8988T (cell line): ENCODE measurements around the gene THSD7A.

Experiments used
- DNase-seq: peaks from one replicate; pipeline ENCODE4 v3.0.0; 2011

THSD7A gene, protein sequence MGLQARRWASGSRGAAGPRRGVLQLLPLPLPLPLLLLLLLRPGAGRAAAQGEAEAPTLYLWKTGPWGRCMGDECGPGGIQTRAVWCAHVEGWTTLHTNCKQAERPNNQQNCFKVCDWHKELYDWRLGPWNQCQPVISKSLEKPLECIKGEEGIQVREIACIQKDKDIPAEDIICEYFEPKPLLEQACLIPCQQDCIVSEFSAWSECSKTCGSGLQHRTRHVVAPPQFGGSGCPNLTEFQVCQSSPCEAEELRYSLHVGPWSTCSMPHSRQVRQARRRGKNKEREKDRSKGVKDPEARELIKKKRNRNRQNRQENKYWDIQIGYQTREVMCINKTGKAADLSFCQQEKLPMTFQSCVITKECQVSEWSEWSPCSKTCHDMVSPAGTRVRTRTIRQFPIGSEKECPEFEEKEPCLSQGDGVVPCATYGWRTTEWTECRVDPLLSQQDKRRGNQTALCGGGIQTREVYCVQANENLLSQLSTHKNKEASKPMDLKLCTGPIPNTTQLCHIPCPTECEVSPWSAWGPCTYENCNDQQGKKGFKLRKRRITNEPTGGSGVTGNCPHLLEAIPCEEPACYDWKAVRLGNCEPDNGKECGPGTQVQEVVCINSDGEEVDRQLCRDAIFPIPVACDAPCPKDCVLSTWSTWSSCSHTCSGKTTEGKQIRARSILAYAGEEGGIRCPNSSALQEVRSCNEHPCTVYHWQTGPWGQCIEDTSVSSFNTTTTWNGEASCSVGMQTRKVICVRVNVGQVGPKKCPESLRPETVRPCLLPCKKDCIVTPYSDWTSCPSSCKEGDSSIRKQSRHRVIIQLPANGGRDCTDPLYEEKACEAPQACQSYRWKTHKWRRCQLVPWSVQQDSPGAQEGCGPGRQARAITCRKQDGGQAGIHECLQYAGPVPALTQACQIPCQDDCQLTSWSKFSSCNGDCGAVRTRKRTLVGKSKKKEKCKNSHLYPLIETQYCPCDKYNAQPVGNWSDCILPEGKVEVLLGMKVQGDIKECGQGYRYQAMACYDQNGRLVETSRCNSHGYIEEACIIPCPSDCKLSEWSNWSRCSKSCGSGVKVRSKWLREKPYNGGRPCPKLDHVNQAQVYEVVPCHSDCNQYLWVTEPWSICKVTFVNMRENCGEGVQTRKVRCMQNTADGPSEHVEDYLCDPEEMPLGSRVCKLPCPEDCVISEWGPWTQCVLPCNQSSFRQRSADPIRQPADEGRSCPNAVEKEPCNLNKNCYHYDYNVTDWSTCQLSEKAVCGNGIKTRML (N-terminal part only)

DNA sequence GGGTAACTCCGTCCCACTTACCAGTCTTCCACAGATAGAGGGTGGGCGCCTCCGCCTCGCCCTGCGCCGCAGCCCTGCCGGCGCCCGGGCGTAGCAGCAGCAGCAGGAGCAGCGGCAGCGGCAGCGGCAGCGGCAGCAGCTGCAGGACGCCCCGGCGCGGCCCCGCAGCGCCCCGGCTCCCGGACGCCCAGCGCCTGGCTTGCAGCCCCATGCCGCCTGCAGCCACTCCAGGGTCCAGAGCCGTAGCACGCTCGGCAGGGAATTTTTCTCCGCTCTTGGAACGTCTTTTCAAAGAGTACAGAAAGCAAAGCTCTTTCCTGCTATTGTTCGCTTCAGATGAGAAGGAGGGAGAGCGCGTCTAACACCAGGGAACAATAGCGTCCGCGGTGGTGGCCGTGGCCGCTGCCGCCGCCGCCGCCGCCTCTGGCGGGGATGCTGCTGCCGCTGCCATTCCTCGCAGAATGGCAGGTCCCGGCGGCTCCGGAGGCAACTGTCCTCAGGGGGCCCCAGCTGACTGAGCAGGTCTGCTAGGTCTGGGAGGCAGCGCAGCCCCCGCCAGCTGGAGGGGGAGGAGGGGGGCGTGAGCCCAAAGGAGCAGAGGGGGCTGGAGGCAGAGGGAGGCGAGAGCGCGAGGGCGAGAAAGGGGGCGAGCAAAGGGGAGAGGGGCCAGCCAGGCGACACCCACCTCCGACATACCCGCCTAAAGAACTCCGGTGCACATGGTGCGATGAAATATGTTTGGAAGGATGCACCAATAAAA lies at the start of gene THSD7A:
TSS of gene THSD7A (minus strand) at position 463 of the 760 bp plus-strand sequence. CDS start at position 211, 252 bp downstream.
- DNase-seq, result peak; percentile 51

DNA sequence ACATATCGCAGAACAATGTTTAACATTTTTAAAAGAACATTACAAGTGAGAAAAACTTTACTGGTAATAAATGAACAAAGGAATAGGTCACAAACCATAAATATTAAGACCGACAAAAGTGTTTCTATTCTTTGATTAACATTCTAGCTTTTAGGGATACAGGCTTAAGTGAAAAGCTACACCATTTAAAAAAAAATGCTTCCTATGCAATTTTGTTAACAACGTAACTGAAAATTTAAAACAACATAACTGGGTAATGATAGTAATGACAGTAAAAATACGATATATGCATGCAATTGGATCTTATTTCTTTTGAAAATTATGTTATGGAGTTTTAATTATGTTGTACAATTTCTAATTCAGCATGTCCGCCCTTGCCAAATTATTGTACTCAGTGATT lies 49.7 kb upstream of the THSD7A start:
- no peak for DNase-seq

DNA sequence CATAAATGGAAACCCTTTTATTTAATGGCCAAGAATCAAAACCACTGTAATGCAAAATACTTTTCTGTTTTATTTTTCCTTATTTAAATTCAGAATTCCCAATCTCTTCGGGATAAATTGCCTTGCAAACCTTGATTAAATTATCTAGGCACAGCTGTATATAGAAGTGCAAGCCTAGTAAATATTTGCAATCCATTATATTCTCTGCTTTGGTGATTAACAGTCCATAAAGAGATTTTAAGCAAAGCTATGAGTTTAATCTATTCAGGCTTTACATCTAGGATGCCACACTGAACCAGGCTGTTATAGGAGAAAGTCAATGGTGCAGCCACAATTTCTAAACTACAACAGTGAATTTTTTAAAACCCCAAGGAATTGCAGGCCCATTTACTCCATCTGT lies 43.6 kb upstream of the THSD7A start:
- DNase-seq, result no peak

DNA sequence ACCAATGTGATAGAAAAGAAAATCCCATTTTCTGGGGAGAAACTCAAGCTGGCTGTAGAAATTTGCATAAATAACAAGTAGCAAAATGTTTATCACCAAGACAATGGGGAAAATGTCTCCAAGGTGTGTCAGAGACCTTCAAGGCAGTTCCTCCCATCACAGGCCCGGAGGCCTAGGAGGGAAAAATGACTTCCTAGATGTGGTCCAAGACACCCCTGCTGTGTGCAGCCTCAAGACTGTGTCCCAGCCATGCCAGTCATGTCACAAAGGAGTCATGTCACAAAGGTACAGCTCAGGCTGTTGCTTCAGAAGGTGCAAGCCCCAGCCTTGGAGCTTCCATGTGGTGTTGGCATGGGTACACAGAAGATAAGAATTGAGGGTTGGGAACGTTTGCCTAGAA lies 33.7 kb upstream of the THSD7A start:
- DNase-seq, result no peak

DNA sequence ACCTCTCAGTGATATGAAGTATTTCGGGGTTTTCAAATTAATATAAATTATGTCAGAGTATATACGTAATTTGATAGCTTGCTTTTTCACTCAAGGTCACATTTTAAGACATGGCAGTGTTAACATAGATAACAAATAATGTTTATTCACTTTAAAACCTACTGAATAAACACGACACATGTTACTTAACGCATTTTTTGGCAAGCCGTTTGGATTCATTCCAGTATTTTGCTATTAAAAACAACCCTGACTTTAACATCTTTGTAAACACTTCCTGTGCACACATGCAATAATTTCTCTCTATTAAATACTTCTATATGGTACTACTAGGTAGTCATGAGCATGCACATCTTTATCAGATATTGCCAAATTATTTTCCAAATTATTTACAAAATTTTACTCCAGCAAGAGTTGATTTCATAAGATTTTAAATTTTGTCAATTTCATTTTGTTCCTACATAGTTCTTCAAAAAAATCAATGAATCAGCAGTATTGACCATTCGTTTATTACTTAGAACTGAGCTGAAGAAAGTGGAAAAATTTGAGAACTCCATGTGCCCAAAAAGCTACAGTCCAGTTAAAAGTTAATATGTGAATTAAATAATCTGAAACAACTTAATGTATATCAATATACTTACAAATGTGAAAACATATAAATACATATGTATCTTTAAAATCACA lies 26.8 kb upstream of the THSD7A start:
- DNase-seq, result no peak

DNA sequence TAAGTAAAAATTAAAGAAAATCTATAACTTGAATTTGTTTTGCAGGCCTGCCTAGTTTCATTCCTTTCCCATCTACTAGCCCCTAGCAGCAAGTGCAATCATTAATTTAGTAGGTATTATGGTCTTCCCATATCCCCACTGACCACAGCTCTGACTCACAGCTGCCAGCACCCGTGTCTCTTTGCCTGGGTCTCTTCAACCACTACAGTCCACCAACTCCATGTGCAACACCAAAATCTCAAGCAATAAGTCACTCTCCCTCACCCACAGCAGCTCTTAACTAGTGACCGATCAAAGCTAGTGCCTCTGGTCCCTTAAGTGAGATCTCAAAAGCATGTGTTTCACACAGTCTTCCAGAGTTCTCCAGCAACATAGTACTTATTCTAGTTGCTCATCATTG lies 26.0 kb upstream of the THSD7A start:
- no peak for DNase-seq

DNA sequence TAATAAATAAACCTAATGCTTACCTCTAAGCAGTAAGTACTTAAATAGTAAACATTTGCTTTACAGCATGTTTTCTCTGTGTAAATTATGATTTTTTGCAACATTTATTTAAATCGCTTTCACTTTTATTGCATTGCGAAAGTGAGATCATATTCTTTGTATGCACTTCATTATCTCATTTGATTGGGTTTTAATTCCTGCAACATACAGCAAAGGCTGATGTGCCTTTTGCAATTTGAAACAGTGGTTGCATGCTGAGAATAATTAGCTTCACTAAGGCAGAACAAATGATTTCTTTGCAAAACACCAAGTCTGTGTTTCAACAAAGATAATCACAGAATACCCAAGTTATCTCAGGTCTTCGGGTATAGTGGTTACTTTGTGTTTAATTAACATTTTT lies 16.3 kb upstream of the THSD7A start:
- DNase-seq, result no peak

DNA sequence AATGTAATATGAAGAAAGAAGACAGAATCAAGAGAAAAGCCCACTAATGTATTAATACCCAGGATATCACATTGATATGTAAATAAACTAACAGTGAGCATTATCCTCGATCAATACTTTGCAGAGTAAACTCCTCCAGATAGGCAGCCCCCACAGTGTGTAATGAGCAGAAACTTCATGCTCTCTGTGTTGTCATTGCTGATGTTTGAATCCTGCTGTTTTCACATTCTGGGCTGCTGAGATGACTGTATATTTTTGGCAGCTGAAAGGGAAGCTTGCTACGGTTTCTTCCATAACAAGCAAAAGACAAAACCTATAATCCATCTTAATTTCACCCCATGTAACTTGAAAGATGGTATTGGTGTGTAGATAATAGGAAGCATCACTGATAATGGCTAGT lies 15.3 kb upstream of the THSD7A start:
- no peak for DNase-seq

DNA sequence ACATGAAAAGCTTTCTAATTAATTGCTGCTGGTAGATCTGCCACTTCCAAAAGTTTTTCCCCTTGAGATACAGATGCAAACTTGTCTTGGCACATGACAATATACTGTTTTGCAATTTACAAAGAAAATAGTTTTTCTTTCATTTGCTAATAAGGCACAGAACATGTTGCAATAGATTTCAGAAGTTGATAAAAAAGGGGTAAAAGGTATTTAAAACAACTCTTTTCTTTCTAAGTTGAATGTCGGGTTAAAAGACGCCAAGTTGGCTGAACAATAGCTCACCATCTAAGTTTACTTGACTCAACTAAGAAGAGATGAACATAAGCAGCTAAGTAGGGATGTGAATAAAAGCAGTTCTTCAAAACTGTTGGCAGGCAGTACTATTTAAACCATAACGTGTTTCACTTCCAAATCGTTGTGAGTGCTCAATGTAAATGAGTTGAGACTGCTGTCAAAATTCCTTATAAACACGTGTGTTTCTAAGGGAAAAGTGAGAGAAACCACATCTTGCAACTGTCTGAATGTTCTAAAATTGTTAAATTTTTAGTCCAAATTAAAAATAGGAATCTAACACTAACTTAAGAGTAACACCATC lies 14.5 kb upstream of the THSD7A start:
- no peak for DNase-seq

DNA sequence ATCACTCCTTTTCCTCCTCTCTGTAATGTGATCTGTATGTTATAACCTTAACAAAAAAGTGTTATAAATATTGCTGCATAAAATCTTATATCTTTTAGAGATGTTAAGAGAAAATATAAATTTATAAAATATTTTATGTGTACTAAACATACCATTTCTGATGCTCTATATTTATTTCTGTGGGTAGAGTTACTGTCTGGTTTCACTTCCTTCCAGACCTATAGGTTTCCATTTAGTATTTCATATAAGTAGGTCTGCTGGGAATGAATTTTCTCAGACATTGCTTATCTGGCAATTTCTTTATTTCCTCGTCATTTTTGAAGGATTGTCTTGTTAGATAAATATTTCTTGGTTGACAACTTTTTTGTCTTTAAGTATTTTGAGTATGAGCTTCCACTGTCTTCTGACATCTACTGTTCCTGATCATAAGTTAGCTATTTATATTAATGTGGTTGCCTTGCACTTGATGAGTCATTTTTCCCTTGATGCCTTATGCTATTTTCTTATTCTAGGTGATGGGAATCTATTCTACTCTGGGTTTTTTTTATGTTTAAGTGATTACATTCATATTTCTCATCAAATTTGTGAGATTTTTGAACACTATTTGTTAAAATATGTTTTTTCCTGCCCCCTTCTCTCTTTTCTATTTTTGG lies 11.2 kb upstream of the THSD7A start:
- DNase-seq, result no peak

DNA sequence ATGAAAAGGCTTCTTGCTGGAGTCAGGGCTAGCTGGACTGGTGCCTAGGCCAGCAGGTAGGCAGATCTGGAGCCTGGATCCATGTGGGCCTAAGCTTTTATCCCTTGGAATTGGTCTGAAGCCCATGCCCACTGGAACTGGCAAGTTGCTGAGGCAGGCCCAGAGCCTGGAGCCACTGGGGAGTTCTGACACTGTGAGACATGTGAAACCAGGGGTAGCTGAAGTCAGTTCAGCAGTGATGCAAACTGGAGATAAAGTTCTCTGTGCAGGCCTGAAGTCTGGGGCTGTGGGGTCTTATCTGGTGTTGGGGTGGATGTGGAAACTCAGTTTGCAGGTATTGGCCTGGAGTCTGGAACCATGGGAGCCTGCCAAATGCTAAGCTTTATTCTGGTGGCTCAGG lies 9.7 kb upstream of the THSD7A start:
- no peak for DNase-seq

DNA sequence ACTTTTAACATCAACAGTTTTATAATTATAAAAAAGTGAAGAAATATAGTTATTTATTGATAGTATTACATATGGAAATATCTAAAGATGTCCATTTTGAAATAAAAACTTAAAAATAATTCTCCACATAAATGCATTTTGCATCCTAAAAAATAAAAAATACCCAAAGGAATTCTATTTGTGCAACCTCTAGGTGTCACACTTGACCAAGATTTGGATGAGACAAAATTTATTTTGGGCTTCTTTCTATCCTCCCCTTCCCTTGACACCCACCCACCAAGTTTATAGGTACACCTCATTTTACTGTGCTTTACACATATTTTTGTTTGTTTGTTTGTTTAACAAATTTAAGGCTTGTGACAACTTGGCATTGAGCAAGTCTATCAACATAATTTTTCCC lies 3.3 kb upstream of the THSD7A start:
- DNase-seq, result no peak

DNA sequence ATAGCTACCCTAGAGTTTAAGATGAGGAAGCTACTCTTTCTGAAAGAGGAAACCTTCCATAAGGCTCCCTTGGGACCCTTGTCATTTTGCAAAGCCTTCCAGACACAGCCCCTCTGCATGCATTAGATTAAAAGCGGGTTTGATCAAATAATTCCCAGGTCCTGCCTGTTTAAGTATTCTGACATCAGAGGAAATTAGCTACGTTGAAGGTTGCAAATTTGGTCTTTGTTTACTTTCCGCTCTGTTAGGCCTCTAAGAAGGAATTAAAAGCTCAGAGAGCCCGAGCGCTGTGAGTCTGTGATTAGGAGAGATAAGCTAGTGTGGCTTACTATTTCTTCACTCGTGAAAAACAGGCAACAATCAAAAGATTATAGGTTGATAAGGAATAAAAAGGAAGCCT lies 1.4 kb upstream of the THSD7A start:
- DNase-seq, result no peak

DNA sequence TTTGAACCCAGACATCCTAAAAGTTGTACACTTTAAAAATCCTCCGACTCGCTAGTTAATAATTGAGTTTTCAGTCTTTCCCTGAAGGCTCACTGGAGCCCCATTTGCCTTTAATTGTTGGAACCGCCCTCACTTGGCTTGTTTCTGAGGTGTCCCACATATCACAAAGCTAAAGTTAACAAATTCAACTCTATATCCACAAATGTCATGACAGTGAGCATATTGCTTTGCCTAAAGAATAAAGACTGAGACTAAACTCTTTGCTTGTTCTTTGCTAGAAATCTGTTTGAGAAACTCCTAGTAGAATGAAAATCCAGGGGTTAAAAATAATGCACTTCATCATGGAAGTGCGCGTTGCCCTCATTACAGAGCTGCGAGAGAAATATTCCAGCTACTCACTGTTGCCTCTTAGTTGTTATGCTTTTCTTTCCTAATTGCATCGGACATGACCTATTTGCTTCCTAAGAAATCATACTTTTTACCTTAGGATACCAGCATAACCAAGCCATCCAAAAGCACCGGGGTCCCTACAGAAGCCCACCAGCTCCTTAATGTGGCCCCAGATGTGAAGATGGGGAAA lies 752 bp downstream of the THSD7A start:
- no peak for DNase-seq

DNA sequence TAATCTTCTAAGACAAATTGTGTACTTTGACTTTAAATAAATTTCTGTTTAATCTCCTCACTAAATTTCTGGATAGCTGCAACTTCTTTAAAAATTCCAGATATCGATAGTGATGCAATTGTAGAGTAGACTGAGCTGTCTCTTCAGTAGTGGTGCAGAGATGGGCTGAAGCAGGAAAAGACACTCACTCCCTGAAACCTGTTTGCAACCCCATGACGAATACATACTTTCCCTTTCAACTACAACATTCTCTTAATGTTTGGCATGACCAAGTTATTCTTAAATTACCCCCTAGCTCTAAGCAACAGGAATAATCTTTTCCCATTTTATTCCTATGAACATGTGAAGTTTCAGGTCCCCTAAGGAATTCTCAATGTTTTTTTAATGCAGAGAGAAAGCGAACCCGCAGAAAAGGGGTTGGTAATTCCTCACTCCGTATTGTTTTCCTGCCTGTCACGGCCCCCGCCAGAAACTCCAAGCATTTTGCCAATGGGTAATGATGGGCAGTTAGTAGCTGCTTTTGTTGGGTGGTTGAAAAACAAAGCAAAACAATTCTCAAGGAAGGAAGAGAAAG lies 1.3 kb downstream of the THSD7A start:
- DNase-seq, result no peak

DNA sequence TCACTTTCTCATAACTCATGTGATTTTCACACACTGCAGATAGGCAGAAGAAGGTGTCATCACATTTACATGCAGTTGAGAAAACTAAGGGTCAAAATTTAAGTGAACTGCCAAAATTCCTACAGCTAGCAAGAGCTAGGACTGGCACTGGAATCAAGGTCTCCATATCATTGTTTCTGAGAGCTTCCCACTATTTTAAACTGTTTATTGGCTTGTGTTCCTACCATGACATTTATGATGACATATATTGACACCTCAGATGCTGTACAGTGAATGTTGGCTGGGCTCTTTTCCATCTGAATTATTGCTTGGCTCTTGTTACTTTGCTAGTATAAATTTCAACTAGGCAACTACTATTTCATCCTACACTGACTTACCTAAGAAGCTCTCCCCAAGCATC lies 2.0 kb downstream of the THSD7A start:
- DNase-seq, result no peak

DNA sequence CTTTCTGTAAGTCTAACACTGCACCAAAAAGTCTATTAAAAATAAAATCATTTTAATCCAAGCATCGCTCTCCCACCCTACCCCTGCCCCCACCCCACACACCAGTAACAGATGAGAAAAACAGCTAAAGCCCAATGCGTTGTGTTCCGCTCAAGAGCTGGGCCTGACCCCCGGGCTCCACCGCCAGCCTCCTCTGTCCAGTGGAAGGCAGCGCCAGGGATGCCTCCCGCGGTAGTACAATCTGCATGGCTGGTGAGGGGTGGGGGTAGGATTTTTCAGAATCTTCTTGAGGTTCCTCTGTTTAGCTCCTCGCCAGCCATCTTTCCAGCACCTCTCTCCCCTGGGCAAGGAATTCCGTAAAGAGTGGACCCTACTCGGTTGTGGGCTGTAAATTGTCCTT lies 12.1 kb downstream of the THSD7A start:
- no peak for DNase-seq

DNA sequence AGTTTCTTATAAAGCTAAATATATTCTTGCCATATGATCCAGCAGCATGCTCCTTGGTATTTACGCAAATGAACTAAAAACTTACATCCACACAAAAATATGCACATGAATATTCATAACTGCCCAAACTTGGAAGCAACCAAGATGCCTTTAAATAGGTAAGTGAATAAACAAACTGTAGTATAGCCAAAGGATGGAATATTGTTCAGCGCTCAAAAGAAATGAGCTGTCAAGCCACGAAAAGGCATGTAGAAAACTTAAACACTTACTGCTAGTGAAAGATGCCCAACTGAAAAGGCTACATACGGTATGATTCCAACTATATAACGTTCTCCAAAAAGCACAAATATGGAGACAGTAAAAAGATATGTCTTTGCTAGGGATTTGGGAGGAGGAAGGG lies 12.7 kb downstream of the THSD7A start:
- DNase-seq, result no peak

DNA sequence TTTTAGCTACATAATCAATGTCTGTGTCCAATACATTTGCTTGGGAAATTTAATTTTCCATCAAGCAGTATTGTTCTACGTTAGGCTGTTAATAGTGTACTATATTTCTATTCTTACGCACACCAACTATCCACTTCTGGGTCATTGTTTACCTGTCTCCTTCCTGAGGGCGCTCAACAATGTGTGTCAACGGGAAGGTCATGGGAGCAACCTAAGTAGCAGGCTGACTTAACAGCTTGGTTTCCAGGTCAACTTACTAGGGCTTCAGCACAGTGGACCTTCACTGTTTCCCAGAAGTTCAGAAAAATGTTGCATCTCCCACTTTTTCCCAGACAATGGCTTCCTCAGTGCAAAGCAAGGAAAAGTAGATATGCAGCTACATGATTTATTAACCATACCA lies 13.7 kb downstream of the THSD7A start:
- no peak for DNase-seq

DNA sequence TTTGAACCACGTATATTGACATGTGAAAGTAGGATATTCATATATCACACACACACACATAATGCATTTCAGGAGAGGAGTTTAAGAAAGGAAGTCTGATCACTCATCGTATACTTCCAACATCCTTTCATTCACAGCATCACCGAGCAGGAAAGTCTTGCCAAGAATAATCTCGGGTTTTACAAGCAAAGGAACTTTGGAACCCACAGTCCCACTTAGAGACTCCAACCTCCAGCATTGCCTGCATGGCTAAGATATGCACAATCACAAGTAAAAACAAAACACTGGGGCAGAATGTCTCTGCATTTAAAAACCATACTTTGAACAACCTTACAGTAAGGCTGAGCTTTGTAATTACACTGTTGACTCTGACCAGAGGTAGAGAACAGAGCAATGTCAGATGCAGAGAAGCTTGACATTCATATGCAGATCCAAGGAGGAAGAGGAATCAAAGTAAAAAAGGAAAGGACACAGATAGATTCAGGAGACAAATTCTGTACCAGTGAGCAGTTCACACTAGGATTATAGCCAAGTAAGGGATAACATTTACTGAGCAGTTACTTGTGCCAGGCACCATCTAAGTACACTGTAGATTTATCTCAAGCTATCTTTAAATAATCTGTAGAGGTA lies 14.8 kb downstream of the THSD7A start:
- no peak for DNase-seq
